ENCODE measurements around the gene TAF1. TPM values are rescaled to one million over a fixed set of nuclear protein-coding genes. Genes with fewer than 3 reads are reported as not detected.

Gene TAF1
- total and polyA plus RNA-seq, 10 of the 15 experiments (the other 5 are each of a cell fraction or from before 2014, with no cell fraction given), result 4.1 to 24.2 (median 17.2) TPM

- TF ChIP-seq ATF7 (IDR thresholded peaks at IDR 0.05; ENCODE audit: low read depth) (no peak), IKZF1 (conservative IDR thresholded peaks at IDR 0.05) (0 out of 2 replicates have a peak, but pooled peaks have one; percentile 15), SIN3A (IDR thresholded peaks at IDR 0.05; ENCODE audit: low read depth, low read length) (0 out of 2 replicates have a peak, but pooled peaks have one; percentile 44), ZNF687 (IDR thresholded peaks at IDR 0.05) (0 out of 2 replicates have a peak, but pooled peaks have one; percentile 37), CREM (IDR thresholded peaks at IDR 0.05; ENCODE audit: low read depth) (0 out of 2 replicates have a peak, but pooled peaks have one; percentile 14), MAX (IDR thresholded peaks at IDR 0.05; ENCODE audit: low read depth, low read length) (peak; percentile 52; the same call in 1 of the 2 replicates), RCOR1 (conservative IDR thresholded peaks at IDR 0.05; ENCODE audit: low read depth, low read length) (no peak), BHLHE40 (IDR thresholded peaks at IDR 0.05; ENCODE audit: borderline replicate concordance in 1 of 2, low read depth in 2 of 2, low read length in 1 of 2) (peak in 1 of 2 experiments; percentile 32; a peak in 1 of 4 replicates), NR2C2 (IDR thresholded peaks at IDR 0.05; ENCODE audit: borderline replicate concordance, control insufficient read depth, insufficient read length, low read depth) (no peak), CTCF (IDR thresholded peaks at IDR 0.05 in 2 of 3, conservative IDR thresholded peaks at IDR 0.05 in 1 of 3; ENCODE audit: control insufficient read depth in 2 of 3, extremely low read depth in 1 of 3, insufficient read depth in 1 of 3, low read depth in 3 of 3, low read length in 3 of 3) (0 out of 6 replicates have a peak, but pooled peaks of 1 of the 3 experiments have one; percentile 2)
Observed at GRCh38 chrX:71492231-71493065, 126.3 kb downstream of the TAF1 start.

More at GRCh38 chrX:71492231-71493065, 126.3 kb downstream of the TAF1 start:
- DNase-seq (ENCODE audit: low read depth, low spot score), result no peak
- WGBS (ENCODE audit: insufficient coverage, insufficient replicate concordance, low lambda C conversion rate, missing lambda C conversion rate), result 47% methylated on average over 64 of the region's 76 CpGs
- Histone ChIP-seq H3K36me3 (ENCODE audit: control insufficient read depth in 2 of 2, insufficient read depth in 2 of 2, low read length in 1 of 2) (no peaks in the 10 kb centered on the region), H3K9me3 (replicated peaks; ENCODE audit: control insufficient read depth, insufficient read depth, low read length) (no peaks in the 10 kb centered on the region), H3K79me2 (ENCODE audit: control insufficient read depth, insufficient read depth, low read length) (no peaks in the 10 kb centered on the region), H4K20me1 (ENCODE audit: control insufficient read depth, insufficient read depth) (no peaks in the 10 kb centered on the region), H3K27me3 (replicated peaks in 1 of 2; ENCODE audit: control insufficient read depth in 2 of 2, insufficient read depth in 2 of 2, low read length in 1 of 2) (no peaks in the 10 kb centered on the region), H3K4me1 (ENCODE audit: control insufficient read depth, insufficient read depth, low read length) (no peaks in the 10 kb centered on the region; the same call in 1 of the 2 replicates), H3K27ac (ENCODE audit: control insufficient read depth, insufficient read depth) (no peak overlapping the region), H2AFZ (ENCODE audit: control insufficient read depth, low read depth, low read length) (peak overlapping the region; percentile 75), H3K4me2 (ENCODE audit: control insufficient read depth, insufficient read depth) (peak overlapping the region; percentile 89), H3K4me3 (peak overlapping the region; percentile 60), H3K9ac (ENCODE audit: control insufficient read depth, insufficient read depth, low read length) (peak overlapping the region; percentile 7; the same call in 1 of the 2 replicates)
- CTCF ChIA-PET, result interaction anchor here (1.0 kb wide), 1 partner anchor 42 kb away, joined by 3 read pairs; no protein-coding TSS in a partner anchor
- POLR2A ChIA-PET, result interaction anchor here (0.7 kb wide), 1 partner anchor 98 kb away, joined by 3 read pairs; no protein-coding TSS in a partner anchor
- in situ Hi-C loops (cut with MboI), result no loop called here
- BruUV-seq (replicated peaks), result no TSS peak
- ATAC-seq, result peak; percentile 83
- RAD21 ChIA-PET (ENCODE audit: unreplicated experiment), result interaction anchor here (1.2 kb wide), 1 partner anchor 41 kb away, joined by 4 read pairs; the partner anchor contains the start of gene OGT
- no peak for FAIRE-seq
- SMC1A ChIA-PET (ENCODE audit: uncharacterized antibody, unreplicated experiment), result no interaction called here
- intact Hi-C loops (cut with micrococcal nuclease; ENCODE audit: unreplicated experiment), result no loop called here

Measured in GM12878 (cell line).